Upper lobe of left lung (tissue), 4 donors: ENCODE measurements around the gene CEBPE.

Source experiments
- EP300 ChIP-seq, 4 donors: sonication (generic); formaldehyde crosslinking; IDR thresholded peaks; one replicate each; pipeline ENCODE4 v1.5.1; 2017; ENCODE audit warnings: antibody characterized with exemption in 4 of 4, control low read depth in 2 of 4
- POLR2A ChIP-seq, 4 donors: fragments of 450-650 bp; IDR thresholded peaks; one replicate each; pipeline ENCODE4 v1.5.1; 2016 to 2017; ENCODE audit warnings: antibody characterized with exemption in 4 of 4, mild to moderate bottlenecking in 2 of 4
- POLR2AphosphoS5 ChIP-seq, 2 donors: sonication (generic); formaldehyde crosslinking; IDR thresholded peaks; one replicate each; pipeline ENCODE4 v1.5.1; 2017; ENCODE audit warnings: antibody characterized with exemption in 2 of 2
- TF ChIP-seq, protein P1 (sequence below), 6 experiments: fragments of 450-650 bp in 4 of 6; fragments of 200-600 bp in 2 of 6; sonication (generic) in 2 of 6; IDR thresholded peaks; one replicate each; pipeline ENCODE4 v1.5.1; 2016 to 2019; ENCODE audit warnings: antibody characterized with exemption in 6 of 6

DNA sequence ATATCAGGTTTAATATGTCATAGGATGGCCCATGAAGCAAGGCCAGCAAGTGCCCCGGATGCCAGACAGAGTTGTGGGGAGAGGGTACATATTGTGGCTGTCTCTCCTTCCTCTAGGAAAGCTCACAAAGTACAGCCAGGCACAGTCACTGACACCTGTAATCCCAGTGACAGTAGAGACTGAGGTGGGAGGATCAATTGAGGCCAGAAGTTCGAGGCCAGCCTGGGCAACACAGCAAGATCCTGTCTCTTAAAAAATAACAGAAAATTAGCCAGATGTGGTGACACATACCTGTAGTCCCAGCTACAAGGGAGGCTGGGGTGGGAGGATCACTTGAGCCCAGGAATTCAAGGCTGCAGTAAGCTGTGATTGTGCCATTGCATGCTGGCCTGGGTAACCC lies 32.3 kb upstream of the CEBPE start:
- TF ChIP-seq, protein P1, sequence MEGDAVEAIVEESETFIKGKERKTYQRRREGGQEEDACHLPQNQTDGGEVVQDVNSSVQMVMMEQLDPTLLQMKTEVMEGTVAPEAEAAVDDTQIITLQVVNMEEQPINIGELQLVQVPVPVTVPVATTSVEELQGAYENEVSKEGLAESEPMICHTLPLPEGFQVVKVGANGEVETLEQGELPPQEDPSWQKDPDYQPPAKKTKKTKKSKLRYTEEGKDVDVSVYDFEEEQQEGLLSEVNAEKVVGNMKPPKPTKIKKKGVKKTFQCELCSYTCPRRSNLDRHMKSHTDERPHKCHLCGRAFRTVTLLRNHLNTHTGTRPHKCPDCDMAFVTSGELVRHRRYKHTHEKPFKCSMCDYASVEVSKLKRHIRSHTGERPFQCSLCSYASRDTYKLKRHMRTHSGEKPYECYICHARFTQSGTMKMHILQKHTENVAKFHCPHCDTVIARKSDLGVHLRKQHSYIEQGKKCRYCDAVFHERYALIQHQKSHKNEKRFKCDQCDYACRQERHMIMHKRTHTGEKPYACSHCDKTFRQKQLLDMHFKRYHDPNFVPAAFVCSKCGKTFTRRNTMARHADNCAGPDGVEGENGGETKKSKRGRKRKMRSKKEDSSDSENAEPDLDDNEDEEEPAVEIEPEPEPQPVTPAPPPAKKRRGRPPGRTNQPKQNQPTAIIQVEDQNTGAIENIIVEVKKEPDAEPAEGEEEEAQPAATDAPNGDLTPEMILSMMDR (IDR thresholded peaks at IDR 0.05) = no peak
- no peak for TF ChIP-seq POLR2A (IDR thresholded peaks at IDR 0.05)
- no peak for TF ChIP-seq POLR2AphosphoS5 (IDR thresholded peaks at IDR 0.05)
- TF ChIP-seq EP300 (IDR thresholded peaks at IDR 0.05) = no peak
